Stimulated activated CD4-positive, alpha-beta T cell treated with anti-CD3 and anti-CD28 coated beads, Interleukin-12 subunit alpha, Interleukin-12 subunit beta, amount 100 ng/mL, for 48 hours (primary cell): ENCODE measurements around the gene ACP2.
"Not testable (repeated sequence)": the region's sequence is repeated elsewhere in the genome, so short reads cannot be mapped to it uniquely, and the experiment has no call there.

ENCODE experiments used
- DNase-seq, 3 donors: peaks; one replicate each; pipeline ENCODE4 v3.0.0-alpha.2; 2020; ENCODE audit warnings: low read depth in 2 of 3, low spot score in 1 of 3

Gene ACP2

GRCh38 chr11:47208008-47208552, 40.5 kb downstream of the ACP2 start:
- DNase-seq = not testable (repeated sequence)

- no peak for DNase-seq
Measured at GRCh38 chr11:47207459-47207858, 41.2 kb downstream of the ACP2 start.

GRCh38 chr11:47206577-47206976, 42.0 kb downstream of the ACP2 start:
- not testable (repeated sequence) for DNase-seq

- no peak for DNase-seq
Measured at GRCh38 chr11:47204637-47204989, 44.0 kb downstream of the ACP2 start.

- DNase-seq = no peak
Measured at GRCh38 chr11:47202576-47202975, 46.0 kb downstream of the ACP2 start.

- no peak for DNase-seq
Measured at GRCh38 chr11:47201015-47201414, 47.6 kb downstream of the ACP2 start.

- not testable (repeated sequence) for DNase-seq
Measured at GRCh38 chr11:47198161-47198560, 50.5 kb downstream of the ACP2 start.

GRCh38 chr11:47192111-47192510, 56.5 kb downstream of the ACP2 start:
- DNase-seq = no peak

GRCh38 chr11:47191137-47191536, 57.5 kb downstream of the ACP2 start:
- not testable (repeated sequence) for DNase-seq
